HL-60/S4 treated with retinoic acid at 250 ng/mL for 4 days and 3 days (cell line): ENCODE measurements around the gene PCDH9.

Source experiments
- in situ Hi-C: fragments of 300-500 bp; cut with MboI; formaldehyde crosslinking; loops from 2 replicates; pipeline ENCODE4 v1.7.0; 2022; ENCODE audit warnings: low sequenced_read_pairs

Gene PCDH9

DNA sequence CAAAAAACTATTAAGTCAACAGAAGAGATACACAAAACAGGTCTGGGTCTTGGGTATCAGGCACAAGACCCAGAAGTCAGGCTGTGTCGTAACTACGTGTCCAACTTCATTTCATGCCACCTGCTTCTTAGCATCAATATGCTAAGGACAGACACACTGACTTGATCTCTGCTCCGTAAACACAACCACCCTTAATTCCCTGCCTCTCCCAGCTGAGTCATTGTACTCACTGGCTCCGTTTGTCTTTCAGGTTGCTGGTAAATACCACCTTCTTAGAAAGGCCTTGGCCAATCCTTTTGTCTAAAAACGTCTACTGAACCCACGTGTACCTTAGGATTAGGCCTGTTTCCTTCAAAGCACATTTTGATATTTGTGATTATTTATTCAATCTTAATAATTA lies 726.2 kb downstream of the PCDH9 start:
- in situ Hi-C loops = no loop called here

DNA sequence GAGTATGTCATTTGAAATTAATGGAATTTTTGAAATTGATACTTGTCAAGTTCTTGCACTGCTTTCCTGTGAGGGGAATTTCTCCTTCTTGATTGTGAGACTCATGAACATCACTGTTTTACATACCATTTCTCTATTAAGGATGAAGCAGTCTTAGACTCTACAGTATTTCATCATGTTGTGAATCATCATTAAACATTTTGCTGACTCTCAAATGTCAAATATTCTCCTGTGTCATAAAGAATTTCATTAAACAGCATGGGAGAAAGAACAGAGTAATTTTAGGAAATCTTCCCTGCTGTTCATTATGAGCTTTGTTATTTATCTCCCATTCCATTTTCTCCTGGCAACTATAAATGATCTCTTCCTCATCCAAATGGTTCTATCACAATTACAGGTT lies 729.0 kb downstream of the PCDH9 start:
- in situ Hi-C loops = no loop called here

DNA sequence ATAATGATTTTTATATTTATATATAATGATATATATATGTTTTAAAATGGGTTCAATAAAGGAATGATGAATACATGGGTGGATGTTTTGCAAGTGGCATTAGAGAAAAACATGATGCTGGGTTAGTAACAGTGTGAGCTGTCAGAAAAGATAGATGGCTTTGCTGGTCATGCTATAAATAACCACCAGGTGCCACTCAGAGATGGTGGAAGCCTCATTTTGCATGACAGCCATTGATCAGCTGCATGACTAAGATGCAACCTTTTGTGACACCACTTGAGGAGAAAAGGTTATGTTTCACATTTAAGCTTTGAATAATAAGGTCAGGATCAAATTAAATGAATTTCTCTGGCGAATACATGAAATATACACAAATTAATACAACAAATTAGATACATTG lies 737.7 kb downstream of the PCDH9 start:
- in situ Hi-C loops = no loop called here

DNA sequence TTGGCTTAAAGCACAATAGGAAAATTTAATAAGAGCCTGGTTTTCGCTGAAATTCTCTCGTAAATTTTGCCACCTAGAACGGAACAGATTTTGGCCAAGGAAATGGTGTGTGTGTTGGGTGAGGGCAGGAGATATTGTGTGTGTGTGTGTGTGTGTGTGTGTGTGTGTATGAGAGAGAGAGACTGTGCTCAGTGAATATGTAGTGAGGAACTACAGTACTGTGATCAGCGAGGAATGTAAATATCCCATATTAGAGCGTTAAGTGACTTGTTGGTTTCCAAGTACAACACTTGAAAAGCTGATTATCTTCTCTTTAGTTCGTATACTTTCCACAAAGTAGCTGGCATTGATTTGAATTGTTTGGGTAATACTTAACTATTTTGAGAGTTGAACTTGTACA lies 738.9 kb downstream of the PCDH9 start:
- in situ Hi-C loops = no loop called here

DNA sequence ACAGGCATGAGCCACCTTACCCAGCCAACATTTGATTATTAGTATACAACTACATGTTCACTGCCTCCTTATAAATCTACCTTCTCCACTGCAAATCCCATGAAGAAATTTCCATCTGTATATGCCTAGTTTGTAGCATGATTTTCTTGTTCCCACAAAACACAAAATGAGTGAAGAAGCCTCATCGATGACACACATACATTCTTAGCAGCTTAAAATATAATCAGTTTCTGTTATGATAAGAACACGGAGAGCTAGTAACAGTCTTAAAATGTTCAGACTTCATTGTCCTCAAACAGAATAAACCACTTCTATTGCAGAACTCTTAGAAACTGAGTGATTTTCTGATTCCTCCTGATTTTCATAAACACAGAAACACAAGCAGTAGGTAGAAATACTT lies 740.5 kb downstream of the PCDH9 start:
- in situ Hi-C loops = no loop called here

DNA sequence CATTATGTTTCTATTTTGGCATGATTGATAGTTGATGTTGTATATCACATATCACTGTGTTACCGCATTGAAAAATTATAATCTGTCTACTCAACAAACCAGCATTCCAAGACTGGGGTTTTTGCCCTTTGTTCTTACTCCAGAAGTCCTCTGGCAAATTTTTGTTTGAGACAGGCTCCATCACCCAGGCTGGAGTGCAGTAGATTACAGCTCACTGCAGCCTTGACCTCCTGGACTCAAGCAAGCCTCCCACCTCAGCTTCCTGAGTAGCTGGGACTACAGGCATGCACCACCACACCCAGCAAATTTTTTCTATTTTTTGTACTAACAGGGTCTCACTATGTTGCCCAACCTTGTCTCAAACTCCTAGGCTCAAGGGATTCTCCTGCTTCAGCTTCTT lies 741.0 kb downstream of the PCDH9 start:
- in situ Hi-C loops = no loop called here

DNA sequence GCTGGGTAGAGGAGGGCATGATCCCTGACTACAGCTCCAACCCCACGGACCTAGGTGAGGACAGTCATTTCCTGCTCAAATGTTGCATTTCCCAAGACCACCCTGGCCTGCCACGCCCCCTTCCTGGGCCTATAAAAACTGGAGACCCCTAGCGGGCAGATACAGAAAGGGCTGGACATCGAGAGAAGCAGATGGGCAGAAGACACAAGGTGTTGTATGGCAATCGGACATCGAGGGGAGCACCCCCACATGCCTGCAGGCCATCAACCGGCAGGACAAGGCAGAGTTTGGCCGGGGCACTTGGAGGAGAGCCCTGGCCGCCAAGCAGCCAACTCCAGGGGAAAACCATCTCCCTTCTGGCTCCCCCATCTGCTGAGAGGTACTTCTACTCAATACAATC lies 746.4 kb downstream of the PCDH9 start:
- in situ Hi-C loops = no loop called here

DNA sequence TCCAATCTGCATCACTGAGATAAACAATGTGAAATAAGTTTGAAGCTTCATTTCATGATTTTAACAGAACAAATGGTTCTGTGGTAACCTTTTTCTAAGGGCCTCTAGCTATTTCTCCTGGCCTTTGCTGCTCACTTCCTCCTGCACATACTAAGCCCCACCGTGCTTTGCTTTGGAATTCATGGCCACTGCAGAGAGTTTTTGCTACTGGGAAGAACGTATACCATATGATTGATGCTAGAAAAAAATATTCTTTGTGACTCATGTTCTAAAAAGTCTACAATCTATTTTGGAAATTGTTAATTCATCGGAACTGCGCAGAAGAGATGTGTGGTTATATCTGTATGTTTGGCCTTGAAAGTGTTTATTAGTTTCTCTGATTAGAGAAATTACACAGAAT lies 747.3 kb downstream of the PCDH9 start:
- in situ Hi-C loops = no loop called here

DNA sequence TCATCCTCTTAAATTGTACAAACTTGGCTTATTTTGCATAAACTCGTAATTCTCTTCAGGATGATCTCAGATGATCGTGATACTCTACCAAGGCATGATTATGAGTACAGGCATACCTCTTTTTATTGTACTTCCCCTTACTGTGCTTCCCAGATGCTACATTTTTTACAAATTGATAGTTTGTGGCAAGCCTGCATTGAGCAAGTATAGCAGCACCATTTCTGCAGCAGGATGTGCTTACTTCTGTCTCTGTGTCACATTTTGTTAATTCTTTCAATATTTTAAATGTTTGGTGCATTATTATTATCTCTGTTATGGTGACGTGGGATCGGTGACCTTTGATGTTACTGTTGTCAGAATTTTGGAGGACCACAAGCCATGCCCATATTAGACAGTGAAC lies 752.3 kb downstream of the PCDH9 start:
- in situ Hi-C loops = no loop called here

DNA sequence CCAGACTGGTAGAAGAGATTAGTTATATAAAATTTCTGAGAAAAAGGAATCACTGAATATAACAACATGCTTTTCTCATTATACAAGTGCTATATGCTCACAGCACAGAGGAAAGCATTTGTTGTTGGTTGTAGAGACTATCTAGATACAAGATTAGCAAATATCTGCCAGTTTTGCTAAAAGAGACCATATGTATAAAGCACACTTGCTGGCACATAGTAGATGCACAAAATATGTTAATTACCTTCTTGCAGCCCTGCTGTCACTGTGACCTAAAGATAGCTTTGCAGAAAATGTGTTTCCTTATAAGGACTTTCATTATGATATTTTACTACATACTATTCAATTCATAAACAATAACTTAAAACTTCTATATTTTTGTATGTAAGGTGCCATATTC lies 755.1 kb downstream of the PCDH9 start:
- in situ Hi-C loops = no loop called here

DNA sequence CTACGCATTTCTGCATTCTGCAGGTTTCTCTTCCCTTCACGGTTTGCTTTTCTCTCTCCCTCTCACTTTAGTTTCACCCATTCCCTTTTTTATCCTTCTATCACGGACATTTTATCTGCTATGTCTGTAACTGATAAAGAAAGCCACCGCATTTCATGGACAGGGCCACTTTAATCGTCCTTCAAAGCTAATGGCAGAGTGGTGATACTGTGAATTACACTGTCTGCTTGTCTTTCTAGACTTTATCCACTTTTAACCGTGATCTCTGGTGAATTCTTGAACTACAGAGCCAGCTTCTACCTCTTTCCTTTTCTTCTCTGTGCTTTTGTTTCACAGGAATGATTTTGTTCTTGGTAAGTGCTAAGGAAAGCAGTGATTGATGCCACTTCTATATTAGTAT lies 760.4 kb downstream of the PCDH9 start:
- in situ Hi-C loops = no loop called here

DNA sequence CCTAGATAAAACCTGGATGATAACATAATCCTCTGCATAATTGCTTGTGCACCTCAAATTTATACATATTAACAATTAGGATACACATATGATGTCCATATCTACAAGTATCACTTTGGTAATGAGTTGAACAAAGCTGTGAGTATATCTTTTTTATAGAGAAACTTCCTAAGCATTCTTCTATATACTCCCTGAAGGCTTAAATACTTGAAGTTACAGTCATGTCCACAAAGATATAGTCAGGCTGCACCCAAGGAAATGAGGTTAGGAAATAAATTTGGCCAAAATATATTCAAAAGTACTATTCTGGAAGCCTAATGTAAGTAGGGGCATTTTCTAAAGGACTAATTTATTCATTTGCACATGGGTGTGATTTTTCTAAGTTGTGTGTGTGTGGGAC lies 761.5 kb downstream of the PCDH9 start:
- in situ Hi-C loops = no loop called here

DNA sequence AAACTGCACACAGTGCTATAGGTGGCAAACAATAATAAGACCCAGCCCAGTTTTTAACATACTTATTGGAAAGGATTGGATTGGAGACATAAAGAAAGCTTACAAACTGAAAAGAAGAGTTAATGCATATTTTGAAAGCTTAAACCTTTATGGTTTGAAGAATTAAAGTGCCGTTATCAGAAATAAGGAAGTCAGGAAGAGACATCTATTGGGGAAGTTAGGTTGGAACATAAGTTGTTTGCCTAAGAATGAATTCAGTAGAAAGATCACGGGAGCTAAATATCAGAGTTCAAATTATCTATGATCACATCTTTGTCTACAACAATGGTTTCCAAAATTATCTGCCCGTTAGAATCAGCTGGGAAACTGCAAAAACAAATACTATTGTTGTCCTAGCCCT lies 767.9 kb downstream of the PCDH9 start:
- in situ Hi-C loops = no loop called here

DNA sequence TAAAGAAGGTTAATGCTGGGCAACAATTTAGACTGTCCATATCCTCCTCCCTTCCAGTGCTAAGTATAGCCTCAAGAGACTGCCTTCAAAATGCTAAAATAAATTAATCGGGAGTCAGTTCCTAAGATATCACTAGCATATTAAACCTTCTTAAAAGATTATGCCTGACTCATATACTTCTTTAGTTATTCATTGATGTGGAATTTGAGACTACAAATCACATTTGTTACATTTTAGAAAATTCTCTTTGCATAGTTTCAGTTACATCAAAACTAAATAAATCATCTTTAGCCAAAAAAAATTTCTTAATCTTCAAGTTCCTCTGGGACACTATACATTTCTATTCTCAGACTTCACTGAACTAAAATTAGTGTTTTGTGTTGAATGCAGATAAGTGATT lies 769.1 kb downstream of the PCDH9 start:
- in situ Hi-C loops = no loop called here

DNA sequence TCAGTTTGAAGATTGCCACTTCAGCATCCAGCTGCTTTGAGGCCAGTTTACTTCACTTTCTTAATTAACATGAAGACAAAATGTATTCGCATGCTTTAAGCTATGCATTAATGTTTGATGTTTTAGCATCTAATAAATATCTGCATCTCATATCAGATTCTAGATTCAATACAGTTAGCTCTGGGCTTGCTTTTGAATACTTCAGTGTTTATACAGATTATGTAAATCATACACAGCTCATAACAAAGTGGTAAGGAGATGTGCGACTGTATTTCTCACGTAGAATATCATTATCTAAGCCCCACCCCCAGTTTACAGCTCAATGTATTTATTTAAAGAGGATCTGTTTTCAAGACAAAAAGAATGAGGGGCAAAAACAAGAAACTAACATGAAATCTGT lies 770.5 kb downstream of the PCDH9 start:
- in situ Hi-C loops = no loop called here

DNA sequence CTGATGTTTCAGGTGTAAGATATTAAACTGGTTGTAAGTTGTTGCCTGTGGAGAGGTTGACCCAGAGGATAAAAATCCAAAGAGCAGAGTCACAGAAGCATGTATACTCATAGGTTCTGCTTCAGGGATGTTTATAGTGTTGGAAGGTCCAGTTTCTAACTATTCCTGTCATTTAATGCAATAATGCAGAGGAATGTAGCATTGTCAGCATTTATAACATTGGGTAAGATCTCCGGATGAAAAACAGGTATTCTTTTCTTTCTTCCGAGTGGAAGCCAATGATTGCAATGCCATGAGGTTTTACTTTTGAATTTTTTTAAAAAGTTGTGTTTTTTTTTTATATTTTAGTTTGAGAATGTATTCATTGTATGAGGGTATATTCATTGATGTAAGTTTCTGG lies 771.0 kb downstream of the PCDH9 start:
- in situ Hi-C loops = no loop called here

DNA sequence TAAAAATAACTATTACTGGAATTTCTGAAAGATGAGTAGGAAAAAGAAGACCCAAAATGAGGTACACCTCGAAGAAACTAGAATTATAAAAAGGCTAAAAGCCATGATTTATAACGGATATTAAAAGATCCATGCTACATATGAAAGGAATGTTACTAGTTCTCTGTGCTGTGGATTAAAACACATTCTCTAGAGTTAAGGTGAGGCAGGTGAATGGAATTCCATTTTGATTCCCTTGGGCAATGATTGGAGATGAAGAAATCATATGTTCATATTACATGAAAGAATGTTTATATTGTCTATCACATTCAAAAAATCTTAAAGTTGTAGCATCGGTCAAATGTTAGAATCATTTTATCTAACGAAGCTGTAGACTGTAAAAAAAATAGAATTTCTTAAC lies 783.7 kb downstream of the PCDH9 start:
- in situ Hi-C loops = no loop called here

DNA sequence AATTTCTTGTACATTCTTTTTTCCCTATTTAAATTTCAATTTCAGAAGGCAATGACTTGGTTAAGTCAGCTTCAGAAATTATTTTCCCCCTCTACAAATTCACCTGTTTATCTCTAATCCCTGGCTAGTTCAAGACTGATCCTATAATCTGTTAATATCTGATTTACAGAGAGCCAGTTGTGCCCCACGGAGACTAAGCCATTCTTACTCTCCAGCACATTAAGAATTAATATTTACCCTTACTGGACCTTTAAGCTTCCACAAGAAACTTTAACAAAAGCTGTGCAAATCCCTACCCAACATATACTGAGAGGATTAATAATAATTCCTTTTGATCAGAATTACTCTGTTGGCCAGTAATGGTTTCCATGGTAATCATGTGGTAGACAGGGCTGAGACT lies 786.2 kb downstream of the PCDH9 start:
- in situ Hi-C loops = no loop called here

DNA sequence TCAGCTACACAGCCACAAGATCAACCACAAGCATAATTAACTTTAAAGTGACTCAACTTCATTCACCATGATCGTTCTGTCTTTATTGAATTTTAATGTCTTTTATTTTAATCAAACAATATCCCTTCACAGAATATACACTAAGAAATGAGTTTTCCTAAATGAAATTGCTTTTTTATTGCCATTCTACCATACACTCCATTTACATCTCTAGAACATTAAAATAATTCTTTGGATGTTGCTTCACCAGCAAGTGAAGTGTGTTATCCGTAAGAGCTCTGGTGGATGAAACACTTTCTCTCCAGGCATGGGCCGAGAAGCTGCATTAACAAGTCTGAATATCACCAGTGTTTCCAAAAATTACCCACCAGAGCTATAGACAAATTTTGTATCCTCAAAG lies 789.2 kb downstream of the PCDH9 start:
- in situ Hi-C loops = no loop called here

DNA sequence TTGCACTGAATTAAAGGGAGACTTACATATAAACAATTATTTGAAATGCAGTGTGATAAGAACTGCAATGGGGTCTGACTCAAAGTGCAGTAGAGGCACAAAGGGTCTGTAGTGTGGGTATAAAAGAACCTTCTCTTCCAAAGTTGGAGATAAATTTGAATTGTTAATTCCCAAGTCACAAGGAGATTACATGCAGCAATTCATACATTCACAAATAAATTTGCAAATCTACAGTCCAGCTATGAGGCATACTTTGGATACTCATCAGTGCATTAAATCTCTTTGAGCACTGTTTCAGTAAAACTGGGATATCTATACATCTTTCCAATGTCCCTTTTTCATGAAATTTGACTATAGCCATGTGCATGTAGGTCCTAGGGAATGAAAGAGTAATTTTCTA lies 799.4 kb downstream of the PCDH9 start:
- in situ Hi-C loops = no loop called here

DNA sequence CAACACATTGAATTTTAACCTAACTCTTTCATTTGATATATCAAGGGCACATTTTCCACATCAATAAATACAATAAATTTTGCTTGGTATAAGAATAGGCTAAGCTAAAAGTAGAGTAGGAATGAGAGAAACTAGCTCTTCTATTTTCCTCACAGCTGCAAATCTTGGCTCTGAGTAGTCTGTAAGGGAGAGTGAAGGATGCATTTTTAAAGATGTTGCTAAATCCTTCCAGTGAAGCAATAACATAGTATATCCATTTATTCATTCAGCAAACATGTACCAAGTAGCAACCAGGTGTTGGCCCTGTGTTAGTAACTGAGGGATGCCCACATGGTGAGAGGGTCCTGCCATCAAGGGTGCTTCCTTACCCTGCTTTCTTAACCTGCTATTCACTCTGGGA lies 799.9 kb downstream of the PCDH9 start:
- in situ Hi-C loops = no loop called here

DNA sequence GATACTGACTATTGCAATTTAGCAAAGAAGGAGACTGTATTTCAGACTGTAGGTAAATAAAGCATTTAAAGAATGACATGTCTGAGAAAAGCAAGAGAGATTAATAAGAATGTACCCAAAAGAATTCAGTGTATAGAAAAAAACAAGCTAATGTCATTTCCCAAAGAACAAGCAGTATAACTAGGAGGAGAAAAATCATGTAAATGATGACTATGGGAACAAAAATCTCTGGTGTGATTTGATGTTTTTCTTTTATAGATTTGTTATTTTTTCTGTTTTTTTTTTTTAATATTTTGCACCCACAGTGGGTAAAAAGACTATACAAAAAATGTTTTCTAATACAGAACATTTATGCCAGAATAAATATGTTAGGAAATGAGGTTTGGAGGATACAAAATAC lies 801.0 kb downstream of the PCDH9 start:
- in situ Hi-C loops = no loop called here

DNA sequence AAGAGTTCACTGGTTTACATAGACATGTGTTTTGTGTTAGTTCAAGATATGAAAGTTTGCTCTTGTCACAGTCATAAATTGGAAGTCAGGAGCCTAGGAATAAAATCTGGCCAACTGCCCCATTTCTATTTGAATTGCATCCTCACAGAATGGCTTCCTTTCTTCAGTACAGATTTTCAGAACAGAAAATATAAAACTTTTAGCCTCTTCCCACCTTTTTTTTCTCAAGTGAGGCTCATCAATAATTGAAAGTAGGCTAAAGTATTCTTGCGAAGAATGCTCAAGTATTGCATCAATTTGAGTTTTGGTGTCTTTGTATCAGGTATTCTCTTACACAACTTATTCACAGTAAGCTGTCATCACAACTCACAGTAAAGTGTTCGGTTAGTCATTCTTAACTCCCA lies 802.7 kb downstream of the PCDH9 start:
- in situ Hi-C loops = no loop called here

DNA sequence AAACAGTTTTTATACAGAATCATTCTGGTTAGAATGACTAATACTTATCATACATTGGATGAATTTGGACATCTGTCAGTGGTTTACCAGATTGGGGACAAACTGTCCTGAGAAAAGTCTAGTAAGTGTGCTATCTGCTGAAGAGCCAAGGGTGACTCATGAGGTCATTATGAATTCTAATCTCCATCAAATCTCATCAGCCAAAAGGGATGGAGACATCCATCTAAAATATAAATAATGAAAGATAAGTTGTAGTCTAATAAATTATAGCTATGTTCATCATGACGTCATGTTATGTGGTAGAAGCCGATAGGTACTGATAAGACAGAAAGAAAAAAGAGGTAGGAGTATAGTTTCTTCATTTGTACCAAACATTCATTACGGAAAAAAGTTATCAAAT lies 804.4 kb downstream of the PCDH9 start:
- in situ Hi-C loops = no loop called here
